Neural progenitor cell (in vitro differentiated cells): ENCODE measurements around the gene TMEM232. TPM values are rescaled to one million over a fixed set of nuclear protein-coding genes. Genes with fewer than 3 reads are reported as not detected.
"Not testable (repeated sequence)": the region's sequence is repeated elsewhere in the genome, so short reads cannot be mapped to it uniquely, and the experiment has no call there.

Experiments
- DNase-seq: peaks from one replicate; pipeline ENCODE4 v3.0.0-alpha.2; 2016; ENCODE audit warnings: low spot score
- H2AFZ ChIP-seq: fragments of 200-600 bp; sonication (generic); replicated peaks from 2 replicates; pipeline ENCODE4 v1.6.1; 2016; ENCODE audit warnings: antibody characterized with exemption
- H3F3A ChIP-seq: fragments of 200-600 bp; sonication (generic); 2 replicates; pipeline ENCODE4 v1.6.1; 2016; ENCODE audit warnings: antibody characterized with exemption, low read depth
- H3K27ac ChIP-seq: fragments of 200-600 bp; sonication (generic); 2 replicates; pipeline ENCODE4 v1.5.1; 2016; ENCODE audit warnings: mild to moderate bottlenecking
- H3K27me3 ChIP-seq: fragments of 200-600 bp; sonication (generic); 2 replicates; pipeline ENCODE4 v1.6.1; 2016; ENCODE audit warnings: mild to moderate bottlenecking, moderate library complexity
- H3K36me3 ChIP-seq: fragments of 200-600 bp; sonication (generic); 2 replicates; pipeline ENCODE4 v1.5.1; 2016
- H3K4me1 ChIP-seq: fragments of 200-600 bp; sonication (generic); 2 replicates; pipeline ENCODE4 v1.6.1; 2016; ENCODE audit warnings: mixed run types
- H3K4me2 ChIP-seq: fragments of 200-600 bp; sonication (generic); 2 replicates; pipeline ENCODE4 v1.6.1; 2016
- H3K4me3 ChIP-seq: fragments of 200-600 bp; sonication (generic); 2 replicates; pipeline ENCODE4 v1.5.1; 2016
- H3K79me2 ChIP-seq: fragments of 200-600 bp; sonication (generic); 2 replicates; pipeline ENCODE4 v1.6.1; 2016; ENCODE audit warnings: low read depth
- H3K9ac ChIP-seq: fragments of 200-600 bp; sonication (generic); 2 replicates; pipeline ENCODE4 v1.6.1; 2016
- H3K9me3 ChIP-seq: fragments of 200-600 bp; sonication (generic); 2 replicates; pipeline ENCODE4 v1.5.1; 2016; ENCODE audit warnings: low read depth
- H4K20me1 ChIP-seq: fragments of 200-600 bp; sonication (generic); 2 replicates; pipeline ENCODE4 v1.6.1; 2016; ENCODE audit warnings: low read depth
- H3K27ac Mint-ChIP-seq: 3 replicates; pipeline ENCODE4 v1.8.0; 2021; ENCODE audit warnings: mixed read lengths
- H3K27me3 Mint-ChIP-seq: 2 replicates; pipeline ENCODE4 v1.8.0; 2022; ENCODE audit warnings: low read depth, mild to moderate bottlenecking, inconsistent platforms, moderate library complexity, mixed read lengths; ENCODE audit not compliant: insufficient read depth
- H3K36me3 Mint-ChIP-seq: 3 replicates; pipeline ENCODE4 v1.8.0; 2021; ENCODE audit warnings: mixed read lengths
- H3K4me1 Mint-ChIP-seq: 3 replicates; pipeline ENCODE4 v1.8.0; 2021; ENCODE audit warnings: mixed read lengths
- H3K4me3 Mint-ChIP-seq: 3 replicates; pipeline ENCODE4 v1.8.0; 2021; ENCODE audit warnings: mild to moderate bottlenecking, moderate library complexity, mixed read lengths
- H3K9me3 Mint-ChIP-seq: 3 replicates; pipeline ENCODE4 v1.8.0; 2020; ENCODE audit warnings: mixed read lengths
- EZH2 ChIP-seq: fragments of 200-600 bp; sonication (generic); IDR thresholded peaks from 2 replicates; pipeline ENCODE4 v1.6.1; 2017; ENCODE audit warnings: antibody characterized with exemption, mild to moderate bottlenecking, moderate library complexity
- EZH2phosphoT487 ChIP-seq: fragments of 200-600 bp; sonication (generic); IDR thresholded peaks from 2 replicates; pipeline ENCODE4 v1.6.1; 2017; ENCODE audit warnings: antibody characterized with exemption
- total RNA-seq: library from RNA; depleted of rRNA; stranded (reverse); fragments of >200 nt; gene quantifications from 2 replicates; pipeline ENCODE4 v1.2.3, GENCODE V29; 2015; ENCODE audit warnings: low replicate concordance
- TF ChIP-seq, protein P1 (sequence below): fragments of 200-600 bp; sonication (generic); IDR thresholded peaks from 2 replicates; pipeline ENCODE4 v1.5.1; 2017; ENCODE audit warnings: antibody characterized with exemption, mild to moderate bottlenecking

The TMEM232 gene
- total RNA-seq, 1 donor from 2014 or later: 5.2 TPM

- no peak overlapping the region for H3K27ac Mint-ChIP-seq
- no peaks in the 10 kb centered on the region for H3K27me3 Mint-ChIP-seq
- H3K4me2 ChIP-seq: no peak overlapping the region
- no peaks in the 10 kb centered on the region for H4K20me1 ChIP-seq
- no peaks in the 10 kb centered on the region for H3F3A ChIP-seq
- H3K4me3 ChIP-seq: no peak overlapping the region
- H3K9me3 ChIP-seq: no peaks in the 10 kb centered on the region
- H3K27me3 ChIP-seq: no peaks in the 10 kb centered on the region
- H3K36me3 Mint-ChIP-seq: no peaks in the 10 kb centered on the region
- no peak overlapping the region for H3K27ac ChIP-seq
- no peaks in the 10 kb centered on the region for H3K79me2 ChIP-seq
- no peak overlapping the region for H3K9ac ChIP-seq
- no peak overlapping the region for H2AFZ ChIP-seq
- H3K4me1 ChIP-seq: peaks cover under 1% of the 10 kb centered on the region
- H3K4me1 Mint-ChIP-seq: peaks cover 3% of the 10 kb centered on the region
- H3K36me3 ChIP-seq: no peaks in the 10 kb centered on the region
- TF ChIP-seq EZH2 (no peak), EZH2phosphoT487 (no peak)
- TF ChIP-seq, protein P1, sequence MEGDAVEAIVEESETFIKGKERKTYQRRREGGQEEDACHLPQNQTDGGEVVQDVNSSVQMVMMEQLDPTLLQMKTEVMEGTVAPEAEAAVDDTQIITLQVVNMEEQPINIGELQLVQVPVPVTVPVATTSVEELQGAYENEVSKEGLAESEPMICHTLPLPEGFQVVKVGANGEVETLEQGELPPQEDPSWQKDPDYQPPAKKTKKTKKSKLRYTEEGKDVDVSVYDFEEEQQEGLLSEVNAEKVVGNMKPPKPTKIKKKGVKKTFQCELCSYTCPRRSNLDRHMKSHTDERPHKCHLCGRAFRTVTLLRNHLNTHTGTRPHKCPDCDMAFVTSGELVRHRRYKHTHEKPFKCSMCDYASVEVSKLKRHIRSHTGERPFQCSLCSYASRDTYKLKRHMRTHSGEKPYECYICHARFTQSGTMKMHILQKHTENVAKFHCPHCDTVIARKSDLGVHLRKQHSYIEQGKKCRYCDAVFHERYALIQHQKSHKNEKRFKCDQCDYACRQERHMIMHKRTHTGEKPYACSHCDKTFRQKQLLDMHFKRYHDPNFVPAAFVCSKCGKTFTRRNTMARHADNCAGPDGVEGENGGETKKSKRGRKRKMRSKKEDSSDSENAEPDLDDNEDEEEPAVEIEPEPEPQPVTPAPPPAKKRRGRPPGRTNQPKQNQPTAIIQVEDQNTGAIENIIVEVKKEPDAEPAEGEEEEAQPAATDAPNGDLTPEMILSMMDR: no peak
- no peak overlapping the region for H3K4me3 Mint-ChIP-seq
- H3K9me3 Mint-ChIP-seq: no peaks in the 10 kb centered on the region
- no peak for DNase-seq
Observed at GRCh38 chr5:110687485-110687884, 39.0 kb downstream of the TMEM232 start.

DNA sequence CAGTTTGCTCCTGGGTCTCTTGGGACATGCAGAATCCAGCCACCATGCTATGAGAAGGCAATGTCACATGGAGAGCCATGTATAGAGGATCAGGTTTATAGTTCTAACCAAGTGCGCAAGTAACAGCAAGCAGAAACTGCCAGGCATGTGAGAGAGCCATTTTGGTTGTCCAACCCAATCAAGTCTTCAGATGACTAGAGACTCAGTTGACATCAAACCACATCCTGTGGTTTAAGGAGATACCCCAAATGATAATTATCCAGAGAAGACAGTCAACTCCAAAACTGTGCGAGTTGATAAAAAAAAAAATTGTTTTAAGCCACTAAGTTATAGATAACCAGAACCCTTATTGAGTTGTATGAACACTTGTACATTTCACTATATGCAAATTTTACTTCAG lies 40.2 kb downstream of the TMEM232 start:
- DNase-seq: no peak
- Histone ChIP-seq H3F3A (no peaks in the 10 kb centered on the region), H3K27me3 (no peaks in the 10 kb centered on the region), H3K9me3 (no peaks in the 10 kb centered on the region), H3K4me2 (no peak overlapping the region), H2AFZ (no peak overlapping the region), H3K27ac (no peak overlapping the region), H4K20me1 (no peaks in the 10 kb centered on the region), H3K79me2 (no peaks in the 10 kb centered on the region), H3K4me1 (no peaks in the 10 kb centered on the region), H3K4me3 (no peak overlapping the region), H3K9ac (no peak overlapping the region), H3K36me3 (no peaks in the 10 kb centered on the region)
- Mint-ChIP-seq H3K27me3 (no peaks in the 10 kb centered on the region), H3K36me3 (no peaks in the 10 kb centered on the region), H3K27ac (no peak overlapping the region), H3K4me1 (peaks cover 3% of the 10 kb centered on the region), H3K9me3 (no peaks in the 10 kb centered on the region), H3K4me3 (no peak overlapping the region)
- TF ChIP-seq, protein P1: no peak
- no peak for TF ChIP-seq EZH2phosphoT487
- TF ChIP-seq EZH2: no peak

- Mint-ChIP-seq H3K4me1 (no peaks in the 10 kb centered on the region), H3K27me3 (no peaks in the 10 kb centered on the region), H3K4me3 (no peak overlapping the region), H3K9me3 (no peaks in the 10 kb centered on the region), H3K36me3 (no peaks in the 10 kb centered on the region), H3K27ac (no peak overlapping the region)
- Histone ChIP-seq H4K20me1 (no peaks in the 10 kb centered on the region), H3K4me3 (no peak overlapping the region), H2AFZ (no peak overlapping the region), H3K36me3 (no peaks in the 10 kb centered on the region), H3K79me2 (no peaks in the 10 kb centered on the region), H3K27me3 (no peaks in the 10 kb centered on the region), H3K27ac (no peak overlapping the region), H3K4me2 (no peak overlapping the region), H3F3A (no peaks in the 10 kb centered on the region), H3K9ac (no peak overlapping the region), H3K9me3 (no peaks in the 10 kb centered on the region), H3K4me1 (no peaks in the 10 kb centered on the region)
- no peak for TF ChIP-seq EZH2
- no peak for DNase-seq
Observed at GRCh38 chr5:110681953-110682352, 44.5 kb downstream of the TMEM232 start.

- no peaks in the 10 kb centered on the region for H3K9me3 Mint-ChIP-seq
- no peak for TF ChIP-seq EZH2
- TF ChIP-seq, protein P1: no peak
- no peak for TF ChIP-seq EZH2phosphoT487
Observed at GRCh38 chr5:110681109-110681508, 45.4 kb downstream of the TMEM232 start.

GRCh38 chr5:110676554-110676953 lies 49.9 kb downstream of the TMEM232 start:
- H3K4me3 Mint-ChIP-seq, H3K36me3 Mint-ChIP-seq, H3F3A ChIP-seq, H4K20me1 ChIP-seq, H2AFZ ChIP-seq, H3K9ac ChIP-seq, H3K4me3 ChIP-seq, H3K4me1 ChIP-seq, H3K4me1 Mint-ChIP-seq, H3K9me3 Mint-ChIP-seq, H3K27me3 Mint-ChIP-seq, DNase-seq, H3K27ac ChIP-seq, H3K36me3 ChIP-seq, H3K27me3 ChIP-seq, H3K9me3 ChIP-seq, H3K79me2 ChIP-seq, H3K4me2 ChIP-seq, H3K27ac Mint-ChIP-seq: not testable (repeated sequence)

More at GRCh38 chr5:110681109-110681508, 45.4 kb downstream of the TMEM232 start:
- no peak for DNase-seq
- no peaks in the 10 kb centered on the region for H3K36me3 ChIP-seq
- Mint-ChIP-seq H3K27me3 (no peaks in the 10 kb centered on the region), H3K27ac (no peak overlapping the region), H3K36me3 (no peaks in the 10 kb centered on the region), H3K4me1 (no peaks in the 10 kb centered on the region), H3K4me3 (no peak overlapping the region)
- no peak overlapping the region for H3K4me2 ChIP-seq
- no peaks in the 10 kb centered on the region for H3K4me1 ChIP-seq
- H3K79me2 ChIP-seq: no peaks in the 10 kb centered on the region
- H3K9me3 ChIP-seq: no peaks in the 10 kb centered on the region
- no peaks in the 10 kb centered on the region for H3F3A ChIP-seq
- no peaks in the 10 kb centered on the region for H4K20me1 ChIP-seq
- no peak overlapping the region for H3K27ac ChIP-seq
- H3K9ac ChIP-seq: no peak overlapping the region
- no peaks in the 10 kb centered on the region for H3K27me3 ChIP-seq
- H2AFZ ChIP-seq: no peak overlapping the region
- H3K4me3 ChIP-seq: no peak overlapping the region
